Prostate gland (tissue), 2 donors: Measurements from ENCODE around the gene HIVEP3.

Experiments used
- POLR2A ChIP-seq: fragments of 450-650 bp; IDR thresholded peaks from one replicate; pipeline ENCODE4 v1.6.1; 2016; ENCODE audit warnings: antibody characterized with exemption, mild to moderate bottlenecking
- POLR2AphosphoS5 ChIP-seq: sonication (generic); formaldehyde crosslinking; IDR thresholded peaks from one replicate; pipeline ENCODE4 v1.6.1; 2017; ENCODE audit warnings: antibody characterized with exemption
- TF ChIP-seq, protein P1 (sequence below), 4 experiments: fragments of 200-600 bp in 2 of 4; fragments of 450-650 bp in 2 of 4; sonication (generic) in 2 of 4; IDR thresholded peaks; 1 replicate in 3 of 4; 2 replicates in 1 of 4; pipeline ENCODE4 v1.5.1; 2016 to 2019; ENCODE audit warnings: antibody characterized with exemption in 4 of 4, mild to moderate bottlenecking in 2 of 4, moderate library complexity in 2 of 4

DNA sequence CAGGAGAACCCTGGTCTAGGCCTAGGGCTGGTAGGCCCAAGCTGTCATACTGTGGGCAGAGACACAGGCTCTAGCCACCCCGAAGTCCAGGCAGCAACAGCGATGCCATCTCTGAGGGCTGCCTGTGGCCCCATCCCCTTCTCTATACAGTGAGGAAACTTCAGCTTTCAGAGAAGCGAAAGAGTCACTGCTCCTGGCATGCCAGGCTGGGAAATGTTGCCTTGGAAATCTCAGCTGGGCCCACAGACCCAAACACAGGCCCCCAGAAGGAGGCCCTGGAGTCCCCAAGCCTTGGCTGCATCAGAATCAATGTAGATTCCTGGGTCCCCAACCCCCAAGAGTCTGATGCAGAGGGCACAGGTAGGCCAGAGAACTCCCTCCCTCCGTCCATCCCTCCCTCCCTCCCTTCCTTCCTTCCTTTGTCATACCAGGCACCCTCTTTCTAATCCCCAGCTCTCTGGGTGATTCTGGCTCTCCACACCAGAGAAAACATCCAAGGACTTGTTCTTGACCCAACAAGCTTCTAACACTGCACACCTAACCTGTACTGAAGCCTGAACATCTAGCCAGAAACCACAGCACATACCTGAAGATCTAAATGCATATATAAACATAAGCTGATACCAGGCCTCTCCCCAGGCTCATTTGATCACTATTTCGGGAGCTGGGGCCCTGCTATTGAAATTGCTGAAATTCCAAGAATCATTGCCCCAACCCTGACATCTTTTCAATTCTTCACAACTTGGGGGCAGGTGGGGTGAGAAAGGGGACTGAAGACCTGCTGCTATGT is 291.0 kb downstream of the HIVEP3 start:
- TF ChIP-seq POLR2AphosphoS5 (no peak), POLR2A (no peak)
- TF ChIP-seq, protein P1, sequence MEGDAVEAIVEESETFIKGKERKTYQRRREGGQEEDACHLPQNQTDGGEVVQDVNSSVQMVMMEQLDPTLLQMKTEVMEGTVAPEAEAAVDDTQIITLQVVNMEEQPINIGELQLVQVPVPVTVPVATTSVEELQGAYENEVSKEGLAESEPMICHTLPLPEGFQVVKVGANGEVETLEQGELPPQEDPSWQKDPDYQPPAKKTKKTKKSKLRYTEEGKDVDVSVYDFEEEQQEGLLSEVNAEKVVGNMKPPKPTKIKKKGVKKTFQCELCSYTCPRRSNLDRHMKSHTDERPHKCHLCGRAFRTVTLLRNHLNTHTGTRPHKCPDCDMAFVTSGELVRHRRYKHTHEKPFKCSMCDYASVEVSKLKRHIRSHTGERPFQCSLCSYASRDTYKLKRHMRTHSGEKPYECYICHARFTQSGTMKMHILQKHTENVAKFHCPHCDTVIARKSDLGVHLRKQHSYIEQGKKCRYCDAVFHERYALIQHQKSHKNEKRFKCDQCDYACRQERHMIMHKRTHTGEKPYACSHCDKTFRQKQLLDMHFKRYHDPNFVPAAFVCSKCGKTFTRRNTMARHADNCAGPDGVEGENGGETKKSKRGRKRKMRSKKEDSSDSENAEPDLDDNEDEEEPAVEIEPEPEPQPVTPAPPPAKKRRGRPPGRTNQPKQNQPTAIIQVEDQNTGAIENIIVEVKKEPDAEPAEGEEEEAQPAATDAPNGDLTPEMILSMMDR (IDR thresholded peaks at IDR 0.05) = no peak
